ENCODE measurements around the gene SPATA25.
A peak's percentile ranks its signal among the peaks of the same experiment; 100 is the strongest.
"Not testable (repeated sequence)": the region's sequence is repeated elsewhere in the genome, so short reads cannot be mapped to it uniquely, and the experiment has no call there.

Gene SPATA25

GRCh38 chr20:45892828-45893500 lies 5.5 kb upstream of the SPATA25 start:
- no peak for DNase-seq

GRCh38 chr20:45892049-45892825 lies 4.8 kb upstream of the SPATA25 start:
- DNase-seq, result no peak

GRCh38 chr20:45890985-45891983 lies 3.9 kb upstream of the SPATA25 start, which contains the start of the genes CTSA and NEURL2:
Gene CTSA, plus strand, starts transcription at chr20:45891335. Its CDS starts 234 bp downstream, at chr20:45891569.
Gene NEURL2, minus strand, starts transcription at chr20:45891208. Its CDS starts 217 bp downstream, at chr20:45890991.
- peak; percentile 95 for DNase-seq

GRCh38 chr20:45890077-45890984 lies 2.9 kb upstream of the SPATA25 start:
- peak; percentile 82 for DNase-seq

- no peak for DNase-seq
Measured at GRCh38 chr20:45888681-45889080, 1.3 kb upstream of the SPATA25 start.

GRCh38 chr20:45886590-45887345 lies 654 bp downstream of the SPATA25 start:
- DNase-seq, result no peak

GRCh38 chr20:45883100-45883469 lies 4.3 kb downstream of the SPATA25 start:
- DNase-seq, result no peak

- DNase-seq, result no peak
Measured at GRCh38 chr20:45882469-45883099, 4.8 kb downstream of the SPATA25 start.

- peak; percentile 99 for DNase-seq
Measured at GRCh38 chr20:45880988-45881788, 6.2 kb downstream of the SPATA25 start, which contains the start of gene ZSWIM1. Gene ZSWIM1, plus strand, starts transcription at chr20:45881227. Its CDS starts 1,366 bp downstream, at chr20:45882593.

- DNase-seq, result no peak
Measured at GRCh38 chr20:45878076-45878761, 9.2 kb downstream of the SPATA25 start.

GRCh38 chr20:45874576-45874975 lies 12.8 kb downstream of the SPATA25 start:
- DNase-seq, result no peak

GRCh38 chr20:45874104-45874481 lies 13.3 kb downstream of the SPATA25 start:
- DNase-seq, result not testable (repeated sequence)

- no peak for DNase-seq
Measured at GRCh38 chr20:45873409-45874103, 13.9 kb downstream of the SPATA25 start.

GRCh38 chr20:45872626-45873025 lies 14.8 kb downstream of the SPATA25 start:
- no peak for DNase-seq

GRCh38 chr20:45867819-45868176 lies 19.6 kb downstream of the SPATA25 start:
- no peak for DNase-seq

- no peak for DNase-seq
Measured at GRCh38 chr20:45867136-45867818, 20.1 kb downstream of the SPATA25 start.

GRCh38 chr20:45866454-45866853 lies 21.0 kb downstream of the SPATA25 start:
- DNase-seq, result no peak
